Measurements from ENCODE around the gene LRRC75A. TPM values are rescaled to one million over a fixed set of nuclear protein-coding genes. Genes with fewer than 3 reads are reported as not detected.
A peak's percentile ranks its signal among the peaks of the same experiment; 100 is the strongest.

LRRC75A gene
- total and polyA plus RNA-seq, 2 donors (not counting 1 experiment from before 2014, with no cell fraction given), result 2.0 to 3.4 TPM

DNA sequence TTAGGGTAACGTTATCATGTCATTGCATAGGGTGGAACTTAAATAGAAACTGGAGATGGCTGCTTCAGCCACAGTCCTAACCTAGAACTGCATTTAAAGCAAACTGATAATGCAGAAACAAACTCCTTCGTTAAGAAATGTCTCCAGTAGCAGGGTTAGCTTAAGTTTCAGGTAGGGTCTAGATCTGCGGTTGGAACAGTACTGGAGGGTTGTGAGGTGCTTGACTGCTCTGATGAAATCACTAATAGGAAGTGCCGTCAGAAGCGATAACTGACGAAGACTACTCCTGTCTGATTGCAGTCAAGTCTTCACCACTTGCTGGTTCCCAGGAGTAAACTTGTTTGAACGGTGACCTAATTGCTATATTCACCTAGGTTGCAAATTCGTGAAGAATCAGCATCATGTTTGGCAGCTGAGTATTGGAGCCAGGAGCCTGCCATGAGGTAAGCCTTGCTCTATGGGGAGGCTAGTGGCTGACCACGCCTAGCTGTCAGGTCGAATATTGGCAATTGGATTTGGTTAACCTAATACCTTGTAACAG, 52.1 kb downstream of the LRRC75A start:
- POLR2A ChIA-PET, result interaction anchor here (2.8 kb wide), 1 partner anchor 59 kb away, joined by 30 read pairs; the partner anchor contains the start of gene UBB
- no peaks in the 10 kb centered on the region for H3K9me3 Mint-ChIP-seq (ENCODE audit: insufficient read depth)
- TF ChIP-seq, protein P1, sequence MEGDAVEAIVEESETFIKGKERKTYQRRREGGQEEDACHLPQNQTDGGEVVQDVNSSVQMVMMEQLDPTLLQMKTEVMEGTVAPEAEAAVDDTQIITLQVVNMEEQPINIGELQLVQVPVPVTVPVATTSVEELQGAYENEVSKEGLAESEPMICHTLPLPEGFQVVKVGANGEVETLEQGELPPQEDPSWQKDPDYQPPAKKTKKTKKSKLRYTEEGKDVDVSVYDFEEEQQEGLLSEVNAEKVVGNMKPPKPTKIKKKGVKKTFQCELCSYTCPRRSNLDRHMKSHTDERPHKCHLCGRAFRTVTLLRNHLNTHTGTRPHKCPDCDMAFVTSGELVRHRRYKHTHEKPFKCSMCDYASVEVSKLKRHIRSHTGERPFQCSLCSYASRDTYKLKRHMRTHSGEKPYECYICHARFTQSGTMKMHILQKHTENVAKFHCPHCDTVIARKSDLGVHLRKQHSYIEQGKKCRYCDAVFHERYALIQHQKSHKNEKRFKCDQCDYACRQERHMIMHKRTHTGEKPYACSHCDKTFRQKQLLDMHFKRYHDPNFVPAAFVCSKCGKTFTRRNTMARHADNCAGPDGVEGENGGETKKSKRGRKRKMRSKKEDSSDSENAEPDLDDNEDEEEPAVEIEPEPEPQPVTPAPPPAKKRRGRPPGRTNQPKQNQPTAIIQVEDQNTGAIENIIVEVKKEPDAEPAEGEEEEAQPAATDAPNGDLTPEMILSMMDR (IDR thresholded peaks at IDR 0.05), result no peak
- TF ChIP-seq EZH2 (IDR thresholded peaks at IDR 0.05; ENCODE audit: borderline replicate concordance, insufficient read depth, low read depth, low read length, poor library complexity, severe bottlenecking), result no peak
- H3K4me1 Mint-ChIP-seq, result peaks cover 43% of the 10 kb centered on the region
- Histone ChIP-seq H3K36me3 (replicated peaks in 1 of 2; ENCODE audit: control extremely low read depth in 1 of 2, control insufficient read depth in 1 of 2, extremely low read depth in 1 of 2, insufficient read depth in 2 of 2, low read length in 1 of 2) (peaks cover 8 to 34% of the 10 kb centered on the region in 2 experiments), H3K79me2 (ENCODE audit: control insufficient read depth, insufficient read depth, low read length) (peaks cover 48% of the 10 kb centered on the region), H3K4me3 (ENCODE audit: control extremely low read depth in 1 of 5, extremely low read depth in 1 of 5, insufficient read depth in 1 of 5, low read depth in 2 of 5, low read length in 4 of 5) (peak overlapping the region; percentile 87 to 94 (median 88)), H3K4me2 (replicated peaks; ENCODE audit: low read depth, low read length, poor library complexity, severe bottlenecking) (peak overlapping the region; percentile 87), H3K9ac (ENCODE audit: low read length) (peak overlapping the region; percentile 93), H3K27me3 (replicated peaks in 1 of 4; ENCODE audit: control extremely low read depth in 1 of 4, control insufficient read depth in 3 of 4, insufficient read depth in 4 of 4, low read length in 3 of 4) (no peaks in the 10 kb centered on the region), H3K9me3 (ENCODE audit: control extremely low read depth in 1 of 3, control insufficient read depth in 2 of 3, insufficient read depth in 1 of 3, low read length in 2 of 3) (no peaks in the 10 kb centered on the region), H2AFZ (ENCODE audit: insufficient read depth, low read depth, low read length, poor library complexity, severe bottlenecking) (peak overlapping the region; percentile 88), H3K27ac (ENCODE audit: low read length in 2 of 2) (peak overlapping the region; percentile 68 to 92), H4K20me1 (ENCODE audit: control insufficient read depth, insufficient read depth, low read length, poor library complexity, severe bottlenecking) (peaks cover 32% of the 10 kb centered on the region), H3K4me1 (ENCODE audit: control insufficient read depth in 2 of 2, insufficient read depth in 2 of 2, low read length in 2 of 2) (peaks cover 16 to 26% of the 10 kb centered on the region in 2 donors)
- H3K27ac Mint-ChIP-seq, result peak overlapping the region; percentile 96
- H3K27me3 Mint-ChIP-seq, result no peaks in the 10 kb centered on the region
- peak overlapping the region; percentile 99 for H3K4me3 Mint-ChIP-seq
- WGBS (ENCODE audit: insufficient coverage), result 2% methylated on average over 6 of the region's 10 CpGs
- ATAC-seq (ENCODE audit: low read depth), result no peak
- peak; percentile 68 for DNase-seq
- CTCF ChIA-PET, result interaction anchor here (0.9 to 3.6 kb wide), 5 partner anchors 12 to 81 kb away, joined by 3 to 19 read pairs (median 5); partner anchors contain the start of gene TRPV2
- intact Hi-C loops (cut with micrococcal nuclease), result loop anchor here (1.0 to 5.0 kb wide), 4 partner anchors 97 to 223 kb away; partner anchors contain the start of genes NCOR1 and PIGL

DNA sequence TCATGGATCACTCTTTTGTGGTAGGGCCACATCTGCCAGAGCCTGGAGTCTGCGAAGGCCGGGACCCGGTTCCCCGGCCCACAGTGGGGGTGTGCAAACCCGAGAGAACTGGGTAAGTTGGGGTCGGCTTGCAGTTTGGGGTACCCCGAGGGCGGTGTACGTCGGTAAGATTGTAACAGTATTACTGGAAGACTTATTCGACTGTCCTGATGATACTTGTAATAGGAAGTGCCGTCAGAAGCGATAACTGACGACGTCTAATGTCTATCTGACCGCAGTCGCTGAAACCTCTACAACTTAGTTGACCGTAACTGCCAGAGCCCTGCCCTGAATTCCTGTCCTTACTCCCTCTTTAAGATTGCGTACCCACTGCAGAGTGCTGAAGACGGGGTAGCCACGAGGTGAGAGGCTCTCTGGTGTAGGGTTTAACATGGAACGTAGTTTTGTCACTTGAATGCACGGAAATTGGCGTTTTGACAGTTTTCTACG, 52.6 kb downstream of the LRRC75A start:
- H3K4me1 ChIP-seq (ENCODE audit: control insufficient read depth in 2 of 2, insufficient read depth in 2 of 2, low read length in 2 of 2), result peaks cover 16 to 26% of the 10 kb centered on the region in 2 donors
- CTCF ChIA-PET, result interaction anchor here (1.4 to 3.6 kb wide), 5 partner anchors 11 to 76 kb away, joined by 4 to 19 read pairs (median 10); partner anchors contain the start of gene UBB
- 1% methylated on average over 17 of the region's 25 CpGs for WGBS (ENCODE audit: insufficient coverage)
- peaks cover 48% of the 10 kb centered on the region for H3K79me2 ChIP-seq (ENCODE audit: control insufficient read depth, insufficient read depth, low read length)
- peak overlapping the region; percentile 68 to 92 for H3K27ac ChIP-seq (ENCODE audit: low read length in 2 of 2)
- no peak for TF ChIP-seq EZH2 (IDR thresholded peaks at IDR 0.05; ENCODE audit: borderline replicate concordance, insufficient read depth, low read depth, low read length, poor library complexity, severe bottlenecking)
- TF ChIP-seq, protein P1 (IDR thresholded peaks at IDR 0.05), result no peak
- intact Hi-C loops (cut with micrococcal nuclease), result loop anchor here (1.0 to 5.0 kb wide), 4 partner anchors 98 to 222 kb away; partner anchors contain the start of genes NCOR1 and PIGL
- no peaks in the 10 kb centered on the region for H3K9me3 ChIP-seq (ENCODE audit: control extremely low read depth in 1 of 3, control insufficient read depth in 2 of 3, insufficient read depth in 1 of 3, low read length in 2 of 3)
- H2AFZ ChIP-seq (ENCODE audit: insufficient read depth, low read depth, low read length, poor library complexity, severe bottlenecking), result peak overlapping the region; percentile 88
- peaks cover 29% of the 10 kb centered on the region for H4K20me1 ChIP-seq (ENCODE audit: control insufficient read depth, insufficient read depth, low read length, poor library complexity, severe bottlenecking)
- peaks cover 8 to 32% of the 10 kb centered on the region in 2 experiments for H3K36me3 ChIP-seq (replicated peaks in 1 of 2; ENCODE audit: control extremely low read depth in 1 of 2, control insufficient read depth in 1 of 2, extremely low read depth in 1 of 2, insufficient read depth in 2 of 2, low read length in 1 of 2)
- peak overlapping the region; percentile 93 for H3K9ac ChIP-seq (ENCODE audit: low read length)
- POLR2A ChIA-PET, result interaction anchor here (1.8 to 2.8 kb wide), 4 partner anchors 24 to 224 kb away, joined by 6 to 30 read pairs (median 8); partner anchors contain the start of genes NCOR1, TRPV2 and UBB
- DNase-seq (peak; percentile 70), ATAC-seq (ENCODE audit: low read depth) (peak; percentile 1)
- H3K27ac Mint-ChIP-seq, result peak overlapping the region; percentile 96
- H3K4me1 Mint-ChIP-seq, result peaks cover 43% of the 10 kb centered on the region
- H3K27me3 Mint-ChIP-seq, result no peaks in the 10 kb centered on the region
- no peaks in the 10 kb centered on the region for H3K9me3 Mint-ChIP-seq (ENCODE audit: insufficient read depth)
- H3K4me2 ChIP-seq (replicated peaks; ENCODE audit: low read depth, low read length, poor library complexity, severe bottlenecking), result peak overlapping the region; percentile 87
- H3K4me3 ChIP-seq (ENCODE audit: control extremely low read depth in 1 of 5, extremely low read depth in 1 of 5, insufficient read depth in 1 of 5, low read depth in 2 of 5, low read length in 4 of 5), result peak overlapping the region; percentile 87 to 94 (median 88)
- peak overlapping the region; percentile 99 for H3K4me3 Mint-ChIP-seq
- no peaks in the 10 kb centered on the region for H3K27me3 ChIP-seq (replicated peaks in 1 of 4; ENCODE audit: control extremely low read depth in 1 of 4, control insufficient read depth in 3 of 4, insufficient read depth in 4 of 4, low read length in 3 of 4)

All from B cell (primary cell).